Vagina (tissue), 2 donors: ENCODE results near the gene GALNT2. TPM values are rescaled to one million over a fixed set of nuclear protein-coding genes. Genes with fewer than 3 reads are reported as not detected.

Source experiments
- DNase-seq, 2 donors: peaks; one replicate each; pipeline ENCODE4 v3.0.0-alpha.2; 2017; ENCODE audit errors: extremely low spot score in 2 of 2
- H3K27ac ChIP-seq: fragments of 200-600 bp; sonication (generic); one replicate; pipeline ENCODE4 v1.5.1; 2019
- H3K27me3 ChIP-seq: fragments of 200-600 bp; sonication (generic); one replicate; pipeline ENCODE4 v1.5.1; 2019
- H3K36me3 ChIP-seq, 2 donors: fragments of 200-600 bp; sonication (generic); one replicate each; pipeline ENCODE4 v1.5.1; 2017 to 2019
- H3K4me1 ChIP-seq: fragments of 200-600 bp; sonication (generic); one replicate; pipeline ENCODE4 v1.5.1; 2019
- H3K4me3 ChIP-seq, 2 donors: fragments of 200-600 bp; sonication (generic); 1 replicate in 1 of 2; 2 replicates in 1 of 2; pipeline ENCODE4 v1.5.1; 2016 to 2019
- H3K9me3 ChIP-seq: fragments of 200-600 bp; sonication (generic); one replicate; pipeline ENCODE4 v1.5.1; 2019
- POLR2A ChIP-seq, 2 donors: fragments of 450-650 bp; IDR thresholded peaks; one replicate each; pipeline ENCODE4 v1.6.1; 2017; ENCODE audit warnings: antibody characterized with exemption in 2 of 2, mild to moderate bottlenecking in 2 of 2, moderate library complexity in 2 of 2
- POLR2AphosphoS5 ChIP-seq, 2 donors: sonication (generic); formaldehyde crosslinking; IDR thresholded peaks; one replicate each; pipeline ENCODE4 v1.9.0; 2017; ENCODE audit warnings: antibody characterized with exemption in 2 of 2, mild to moderate bottlenecking in 2 of 2, low read depth in 1 of 2; ENCODE audit not compliant: insufficient read depth in 1 of 2
- intact Hi-C: fragments of 100-400 bp; cut with DNase I; formaldehyde crosslinking; loops from one replicate; pipeline ENCODE4 v1.15.1; 2023
- total RNA-seq: library from RNA; depleted of rRNA; stranded (reverse); fragments of >200 nt; gene quantifications from one replicate; pipeline ENCODE4 v1.2.3, GENCODE V29; 2016
- TF ChIP-seq, protein P1 (sequence below), 3 experiments: fragments of 450-650 bp in 2 of 3; fragments of 200-600 bp in 1 of 3; sonication (generic) in 1 of 3; IDR thresholded peaks; one replicate each; pipeline ENCODE4 v1.5.1; 2017 to 2019; ENCODE audit warnings: antibody characterized with exemption in 3 of 3, mild to moderate bottlenecking in 2 of 3, moderate library complexity in 2 of 3

Gene GALNT2
- total RNA-seq, 1 donor from 2014 or later: 51.6 TPM

DNA sequence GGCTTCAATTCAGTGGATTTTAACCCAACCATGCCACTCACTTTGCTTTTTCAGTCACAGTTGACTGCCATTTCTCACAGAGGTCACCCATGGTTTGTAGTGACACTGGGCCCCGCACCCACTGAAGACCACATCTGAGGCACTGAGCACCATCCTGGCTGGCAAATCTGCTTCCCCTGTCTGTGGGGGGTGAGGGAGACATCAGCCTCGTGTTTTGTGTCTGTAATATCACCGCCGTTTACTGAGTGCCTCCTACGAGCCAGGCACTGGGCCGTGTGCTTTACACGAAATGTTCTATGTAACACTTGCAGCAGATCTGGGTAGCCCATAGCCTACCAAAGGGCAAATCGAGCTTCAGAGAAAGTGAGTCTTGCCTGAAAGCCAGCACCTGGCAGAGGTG, 197.3 kb downstream of the GALNT2 start:
- H3K4me3 ChIP-seq: no peak overlapping the region
- peak in 1 of 2 donors; percentile 49 for DNase-seq
- H3K36me3 ChIP-seq: peaks cover 0 to 41% of the 10 kb centered on the region in 2 donors

DNA sequence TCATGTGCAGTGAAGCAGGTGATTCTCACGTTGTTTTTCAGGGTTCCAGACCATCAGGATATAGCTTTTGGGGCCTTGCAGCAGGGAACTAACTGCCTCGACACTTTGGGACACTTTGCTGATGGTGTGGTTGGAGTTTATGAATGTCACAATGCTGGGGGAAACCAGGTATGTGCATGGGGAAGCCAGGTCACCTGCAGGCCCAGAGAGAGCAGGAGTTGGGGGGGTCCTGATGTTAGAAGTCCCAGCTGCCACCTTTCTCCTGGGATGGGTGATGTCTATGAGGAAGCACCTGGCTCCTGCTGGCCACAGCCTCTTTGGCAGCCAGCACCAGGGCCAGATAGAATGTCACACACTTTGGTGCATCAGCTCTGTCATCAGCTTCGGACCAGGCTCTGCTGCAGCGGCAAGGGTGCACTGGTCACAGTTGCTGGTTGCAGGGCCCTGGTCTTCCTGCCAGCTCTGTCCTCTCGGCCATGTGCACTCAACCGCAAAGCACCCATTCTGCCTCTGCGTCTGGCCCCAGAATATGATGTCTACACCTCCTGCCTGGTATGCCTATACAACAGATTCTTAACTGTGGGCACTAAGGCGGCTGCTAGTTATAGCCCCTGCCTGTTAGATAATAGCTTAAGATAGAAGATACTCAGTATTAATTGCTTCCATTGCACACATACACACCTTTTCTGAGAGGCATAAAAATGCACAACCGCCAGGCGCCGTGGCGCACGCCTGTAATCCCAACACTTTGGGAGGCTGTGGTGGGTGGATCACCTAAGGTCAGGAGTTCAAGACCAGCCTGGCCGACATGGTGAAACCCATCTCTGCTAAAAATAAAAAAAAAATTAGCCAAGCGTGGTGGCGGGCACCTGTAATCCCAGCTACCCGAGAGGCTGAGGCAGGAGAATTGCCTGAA, 198.4 kb downstream of the GALNT2 start:
- Histone ChIP-seq H3K27ac (no peak overlapping the region), H3K36me3 (peaks cover 0 to 41% of the 10 kb centered on the region in 2 donors), H3K4me1 (peaks cover 15% of the 10 kb centered on the region), H3K27me3 (no peaks in the 10 kb centered on the region), H3K4me3 (no peak overlapping the region), H3K9me3 (no peaks in the 10 kb centered on the region)
- no peak for DNase-seq
- intact Hi-C loops: no loop called here
- TF ChIP-seq POLR2A (IDR thresholded peaks at IDR 0.05) (no peak), POLR2AphosphoS5 (IDR thresholded peaks at IDR 0.05; ENCODE audit: insufficient read depth in 1 of 2, low read depth in 1 of 2) (no peak)
- TF ChIP-seq, protein P1, sequence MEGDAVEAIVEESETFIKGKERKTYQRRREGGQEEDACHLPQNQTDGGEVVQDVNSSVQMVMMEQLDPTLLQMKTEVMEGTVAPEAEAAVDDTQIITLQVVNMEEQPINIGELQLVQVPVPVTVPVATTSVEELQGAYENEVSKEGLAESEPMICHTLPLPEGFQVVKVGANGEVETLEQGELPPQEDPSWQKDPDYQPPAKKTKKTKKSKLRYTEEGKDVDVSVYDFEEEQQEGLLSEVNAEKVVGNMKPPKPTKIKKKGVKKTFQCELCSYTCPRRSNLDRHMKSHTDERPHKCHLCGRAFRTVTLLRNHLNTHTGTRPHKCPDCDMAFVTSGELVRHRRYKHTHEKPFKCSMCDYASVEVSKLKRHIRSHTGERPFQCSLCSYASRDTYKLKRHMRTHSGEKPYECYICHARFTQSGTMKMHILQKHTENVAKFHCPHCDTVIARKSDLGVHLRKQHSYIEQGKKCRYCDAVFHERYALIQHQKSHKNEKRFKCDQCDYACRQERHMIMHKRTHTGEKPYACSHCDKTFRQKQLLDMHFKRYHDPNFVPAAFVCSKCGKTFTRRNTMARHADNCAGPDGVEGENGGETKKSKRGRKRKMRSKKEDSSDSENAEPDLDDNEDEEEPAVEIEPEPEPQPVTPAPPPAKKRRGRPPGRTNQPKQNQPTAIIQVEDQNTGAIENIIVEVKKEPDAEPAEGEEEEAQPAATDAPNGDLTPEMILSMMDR (IDR thresholded peaks at IDR 0.05): no peak

More for the DNA sequence above, 197.3 kb downstream of the GALNT2 start:
- intact Hi-C loops: no loop called here
- Histone ChIP-seq H3K27me3 (no peaks in the 10 kb centered on the region), H3K9me3 (no peaks in the 10 kb centered on the region), H3K27ac (no peak overlapping the region), H3K4me1 (peaks cover 5% of the 10 kb centered on the region)
- TF ChIP-seq, protein P1 (IDR thresholded peaks at IDR 0.05): no peak
- TF ChIP-seq POLR2A (IDR thresholded peaks at IDR 0.05) (no peak), POLR2AphosphoS5 (IDR thresholded peaks at IDR 0.05; ENCODE audit: insufficient read depth in 1 of 2, low read depth in 1 of 2) (no peak)

DNA sequence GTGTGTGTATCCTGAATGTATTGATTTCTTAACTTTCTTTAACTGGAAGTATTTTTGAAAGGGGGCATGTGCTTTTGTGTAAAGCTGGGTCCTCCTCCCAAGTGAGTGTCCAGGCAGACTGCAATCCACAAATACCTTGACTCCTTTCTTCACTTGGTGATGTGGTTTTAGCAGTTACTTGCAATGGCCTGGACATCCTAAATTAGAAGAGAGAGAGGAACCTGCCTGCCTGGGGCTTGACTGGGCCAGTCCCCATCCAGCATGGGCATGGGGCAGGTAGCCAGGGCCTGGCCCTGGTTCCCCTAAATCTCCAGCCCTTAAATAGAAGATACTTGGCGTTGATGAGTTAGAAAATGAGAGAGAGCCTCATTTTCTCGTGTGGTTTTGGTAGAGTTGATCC, 199.4 kb downstream of the GALNT2 start:
- no peak for DNase-seq
- Histone ChIP-seq H3K4me1 (peaks cover 21% of the 10 kb centered on the region), H3K4me3 (no peak overlapping the region), H3K9me3 (no peaks in the 10 kb centered on the region), H3K27ac (no peak overlapping the region), H3K27me3 (no peaks in the 10 kb centered on the region), H3K36me3 (peaks cover 0 to 41% of the 10 kb centered on the region in 2 donors)
- intact Hi-C loops: no loop called here
- TF ChIP-seq POLR2A (IDR thresholded peaks at IDR 0.05): no peak
- TF ChIP-seq POLR2AphosphoS5 (IDR thresholded peaks at IDR 0.05; ENCODE audit: insufficient read depth in 1 of 2, low read depth in 1 of 2): no peak
- TF ChIP-seq, protein P1 (IDR thresholded peaks at IDR 0.05): no peak

DNA sequence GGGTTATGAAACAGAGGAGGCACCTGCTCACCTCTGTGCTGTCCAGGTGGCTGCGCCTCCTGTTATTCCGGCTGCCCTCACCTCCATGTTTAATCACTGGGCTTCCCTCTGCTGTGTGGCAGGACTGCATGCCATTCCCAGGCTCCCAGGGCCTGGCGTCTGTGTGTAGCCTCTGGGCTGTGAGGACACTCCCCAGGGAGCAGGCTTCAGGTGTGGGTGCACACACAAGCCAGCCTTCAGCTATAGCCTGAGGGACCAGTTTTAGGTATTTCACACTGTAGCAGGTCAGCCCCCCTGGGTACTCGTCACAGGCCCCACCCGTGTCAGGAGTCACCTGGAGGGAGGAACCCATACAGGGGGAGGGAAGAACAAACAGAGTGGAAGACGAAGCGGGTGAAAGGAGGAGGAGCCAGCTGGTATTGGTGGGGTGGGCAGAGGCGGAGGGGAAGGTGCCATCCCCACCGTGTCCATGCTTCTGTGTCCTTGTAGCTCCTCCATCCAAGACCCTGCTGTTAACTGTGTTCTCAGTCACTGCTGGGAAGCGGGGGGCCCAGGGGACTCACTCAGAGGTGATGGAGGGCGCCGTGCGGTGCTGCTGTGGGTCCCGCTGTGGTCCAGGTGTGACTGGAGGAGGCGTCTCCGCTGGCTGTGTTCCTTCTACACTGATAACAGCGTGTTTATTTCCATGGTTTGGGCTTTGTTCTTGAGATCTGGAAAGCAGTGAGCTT, 200.5 kb downstream of the GALNT2 start:
- Histone ChIP-seq H3K36me3 (peaks cover 0 to 33% of the 10 kb centered on the region in 2 donors), H3K4me1 (peaks cover 21% of the 10 kb centered on the region), H3K9me3 (no peaks in the 10 kb centered on the region), H3K27ac (no peak overlapping the region), H3K27me3 (no peaks in the 10 kb centered on the region), H3K4me3 (no peak overlapping the region)
- no peak for DNase-seq
- TF ChIP-seq POLR2A (IDR thresholded peaks at IDR 0.05): no peak
- no peak for TF ChIP-seq POLR2AphosphoS5 (IDR thresholded peaks at IDR 0.05; ENCODE audit: insufficient read depth in 1 of 2, low read depth in 1 of 2)
- TF ChIP-seq, protein P1 (IDR thresholded peaks at IDR 0.05): no peak
- intact Hi-C loops: no loop called here
